NCI-H524 (cell line): Measurements from ENCODE around the gene OOSP2.

Experiments used
- DNase-seq, 2 experiments: peaks; one replicate each; lab custom pipeline; 2025; lab: John Stamatoyannopoulos, UW

Gene OOSP2

DNA sequence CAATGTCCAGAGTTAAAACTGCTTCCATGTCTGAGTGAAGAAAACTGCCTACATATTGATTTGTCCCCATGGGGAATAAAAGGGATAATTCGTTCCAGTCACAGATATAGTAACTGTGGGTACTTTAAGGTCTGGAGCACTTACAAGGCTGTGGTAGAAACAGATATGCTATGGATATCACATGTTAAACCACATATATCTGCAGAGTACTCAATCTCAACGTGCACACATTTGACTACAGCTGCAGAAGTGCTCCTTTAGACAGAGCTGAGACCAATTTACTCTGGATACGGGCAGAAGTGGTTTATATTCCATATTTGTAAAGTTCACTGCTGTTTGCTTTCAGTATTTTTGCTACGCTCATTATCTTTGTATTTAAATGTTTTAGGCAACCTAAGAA, 38.5 kb downstream of the OOSP2 start:
- DNase-seq, result no peak

DNA sequence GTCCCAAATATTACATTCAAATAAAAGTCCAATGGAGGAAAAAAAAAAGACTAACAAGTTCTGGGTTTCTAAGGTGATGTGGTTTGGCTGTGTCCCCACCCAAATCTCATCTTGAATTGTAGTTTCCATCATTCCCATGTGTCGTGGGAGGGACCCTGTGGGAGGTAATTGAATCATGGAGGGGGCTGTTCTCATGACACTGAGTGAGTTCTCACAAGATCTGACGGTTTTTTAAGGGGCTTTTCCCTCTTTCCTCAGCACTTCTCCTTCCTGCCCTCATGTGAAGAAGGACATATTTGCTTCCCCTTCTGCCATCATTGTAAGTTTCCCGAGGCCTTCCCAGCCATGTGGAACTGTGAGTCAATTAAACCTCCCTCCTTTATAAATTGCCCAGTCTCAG, 40.3 kb downstream of the OOSP2 start:
- no peak for DNase-seq

- no peak for DNase-seq
Observed at GRCh38 chr11:60084631-60085273, 44.5 kb downstream of the OOSP2 start.

- DNase-seq, result no peak
Observed at GRCh38 chr11:60085909-60086308, 45.7 kb downstream of the OOSP2 start.

DNA sequence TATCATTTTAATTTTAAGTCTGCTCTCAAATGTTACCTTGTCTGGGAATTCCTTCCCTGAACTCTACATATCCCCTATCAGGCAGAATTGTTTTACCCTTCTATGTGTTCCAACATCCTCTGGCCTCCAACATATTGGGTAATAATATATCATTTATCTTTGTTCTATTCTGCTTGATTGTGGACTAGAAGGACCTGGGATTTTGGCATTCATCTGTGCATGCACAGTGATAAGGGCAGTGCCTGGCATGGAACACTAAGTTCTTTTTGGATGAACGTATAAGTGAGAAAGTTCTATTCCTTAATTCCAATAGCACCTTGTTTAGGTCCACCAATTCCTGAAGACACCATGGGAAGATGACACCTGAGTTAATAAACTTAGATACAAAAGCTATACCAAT, 47.0 kb downstream of the OOSP2 start:
- no peak for DNase-seq

DNA sequence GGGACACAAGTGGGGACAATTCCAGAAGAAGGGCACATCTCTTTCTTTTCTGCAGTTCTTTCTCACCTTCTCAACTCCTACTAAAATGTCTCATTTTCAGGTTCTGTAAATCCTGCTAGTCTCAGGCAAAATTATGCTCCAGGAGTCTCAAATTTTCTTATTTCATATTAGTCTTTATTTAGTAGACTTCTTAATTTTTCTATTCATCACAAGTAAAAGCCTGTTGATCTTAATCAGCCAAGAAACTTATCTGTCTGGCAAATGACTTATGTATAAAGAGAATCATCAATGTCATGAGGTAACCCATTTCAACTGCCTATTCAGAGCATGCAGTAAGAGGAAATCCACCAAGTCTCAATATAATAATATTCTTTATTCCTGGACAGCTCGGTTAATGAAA, 48.2 kb downstream of the OOSP2 start, which contains the start of gene MS4A2:
TSS of gene MS4A2 (plus strand) at position 301 of the 400 bp plus-strand sequence. CDS start 102 bp downstream, outside the sequence.
- no peak for DNase-seq

- DNase-seq, result no peak
Observed at GRCh38 chr11:60095477-60096120, 55.4 kb downstream of the OOSP2 start.

DNA sequence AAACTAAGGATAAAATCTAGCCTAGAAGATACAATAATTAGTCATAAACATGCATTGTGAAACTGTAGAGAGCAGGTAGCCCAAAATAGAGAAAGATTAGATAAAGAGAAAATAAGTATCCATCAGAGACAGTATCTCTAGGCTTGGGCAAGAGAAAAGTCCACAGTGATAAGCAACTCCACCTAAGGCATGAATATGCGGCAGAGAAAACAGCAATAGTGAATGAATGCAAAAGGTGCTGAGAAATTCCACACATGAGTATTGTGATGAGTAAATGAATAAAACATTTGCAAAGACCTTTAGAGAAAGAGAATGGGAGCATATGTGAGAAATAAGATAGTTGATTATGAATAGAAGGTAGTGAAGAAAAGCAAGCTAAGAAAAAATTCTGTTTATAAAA, 57.0 kb downstream of the OOSP2 start:
- no peak for DNase-seq
